SK-N-SH (cell line): ENCODE results near the gene TRDMT1. TPM values are rescaled to one million over a fixed set of nuclear protein-coding genes. Genes with fewer than 3 reads are reported as not detected.
A peak's percentile ranks its signal among the peaks of the same experiment; 100 is the strongest.

Source experiments
- CTCF ChIP-seq: fragments of 200-600 bp; sonication (generic); IDR thresholded peaks from 2 replicates; pipeline ENCODE4 v1.6.1; 2017; ENCODE audit warnings: antibody characterized with exemption, mild to moderate bottlenecking, moderate library complexity
- FOXM1 ChIP-seq: IDR thresholded peaks from 2 replicates; pipeline ENCODE4 v1.4.0; 2012; ENCODE audit warnings: low read depth, mild to moderate bottlenecking
- GABPA ChIP-seq: IDR thresholded peaks from 2 replicates; pipeline ENCODE4 v1.4.0; 2012; ENCODE audit warnings: low read depth, mild to moderate bottlenecking
- IRF3 ChIP-seq: fragments of 150-350 bp; IDR thresholded peaks from 2 replicates; pipeline ENCODE4 v1.6.1; 2016; ENCODE audit warnings: mild to moderate bottlenecking, low read depth, low read length
- JUND ChIP-seq: IDR thresholded peaks from 2 replicates; pipeline ENCODE4 v1.4.0; 2012
- REST ChIP-seq: IDR thresholded peaks from 2 replicates; pipeline ENCODE4 v1.6.1; 2012; ENCODE audit warnings: mild to moderate bottlenecking, low read depth, low read length, moderate library complexity
- RXRA ChIP-seq: IDR thresholded peaks from 2 replicates; pipeline ENCODE4 v1.4.0; 2012; ENCODE audit warnings: low read depth, mild to moderate bottlenecking, borderline replicate concordance
- SMC3 ChIP-seq: IDR thresholded peaks from 2 replicates; pipeline ENCODE4 v1.6.1; 2012; ENCODE audit warnings: low read depth, low read length, improper control_type of control experiment
- TCF12 ChIP-seq: IDR thresholded peaks from 2 replicates; pipeline ENCODE4 v1.4.0; 2012
- USF1 ChIP-seq: IDR thresholded peaks from 2 replicates; pipeline ENCODE4 v1.4.0; 2012; ENCODE audit warnings: low read depth, borderline replicate concordance
- USF2 ChIP-seq: fragments of 150-350 bp; IDR thresholded peaks from 2 replicates; pipeline ENCODE4 v1.6.1; 2017; ENCODE audit warnings: antibody characterized with exemption, low read length, low read depth, borderline replicate concordance
- polyA plus RNA-seq, 3 experiments: library from polyadenylated mRNA; depleted of rRNA; stranded (reverse); fragments of >200 nt; gene quantifications; 2 replicates each; pipeline ENCODE4 v1.2.3, GENCODE V29; 2012

The TRDMT1 gene
- polyA plus RNA-seq, 1 of the 3 experiments (the other 2 are of a cell fraction): 3.1 TPM

- TF ChIP-seq TCF12 (peak; percentile 18; the same call in 1 of the 2 replicates), REST (peak; percentile 8; the same call in 1 of the 2 replicates), IRF3 (no peak), FOXM1 (0 out of 2 replicates have a peak, but pooled peaks have one; percentile 21), USF2 (no peak), USF1 (no peak), SMC3 (no peak), CTCF (no peak), JUND (peak; percentile 4; the same call in 1 of the 2 replicates), GABPA (no peak), RXRA (0 out of 2 replicates have a peak, but pooled peaks have one; percentile 4)
- TF ChIP-seq, all 33 proteins: peak for 12
Observed at GRCh38 chr10:17229967-17230682, 28.7 kb upstream of the TRDMT1 start (continued).
